Breast epithelium (tissue), 3 donors: Measurements from ENCODE around the gene PAXX.

ENCODE experiments used
- CTCF ChIP-seq, 3 donors: fragments of 450-650 bp; IDR thresholded peaks; one replicate each; pipeline ENCODE4 v1.5.1; 2016 to 2017; ENCODE audit warnings: antibody characterized with exemption in 3 of 3, mild to moderate bottlenecking in 3 of 3, moderate library complexity in 3 of 3
- POLR2A ChIP-seq: fragments of 450-650 bp; IDR thresholded peaks from one replicate; pipeline ENCODE4 v1.6.1; 2016; ENCODE audit warnings: antibody characterized with exemption, mild to moderate bottlenecking, moderate library complexity
- POLR2AphosphoS5 ChIP-seq, 3 donors: sonication (generic); formaldehyde crosslinking; IDR thresholded peaks; one replicate each; pipeline ENCODE4 v1.6.1; 2017; ENCODE audit warnings: antibody characterized with exemption in 3 of 3

GRCh38 chr9:136981588-136982231, 10.5 kb upstream of the PAXX start:
- TF ChIP-seq CTCF (IDR thresholded peaks at IDR 0.05) (no peak), POLR2AphosphoS5 (IDR thresholded peaks at IDR 0.05) (no peak), POLR2A (no peak)
